NAMALWA (cell line): ENCODE data around the gene AGO1.
"Not testable (repeated sequence)": the region's sequence is repeated elsewhere in the genome, so short reads cannot be mapped to it uniquely, and the experiment has no call there.

Experiments used
- DNase-seq: peaks from one replicate; pipeline ENCODE4 v3.0.0-alpha.2; 2015; ENCODE audit warnings: low spot score

The AGO1 gene

DNA sequence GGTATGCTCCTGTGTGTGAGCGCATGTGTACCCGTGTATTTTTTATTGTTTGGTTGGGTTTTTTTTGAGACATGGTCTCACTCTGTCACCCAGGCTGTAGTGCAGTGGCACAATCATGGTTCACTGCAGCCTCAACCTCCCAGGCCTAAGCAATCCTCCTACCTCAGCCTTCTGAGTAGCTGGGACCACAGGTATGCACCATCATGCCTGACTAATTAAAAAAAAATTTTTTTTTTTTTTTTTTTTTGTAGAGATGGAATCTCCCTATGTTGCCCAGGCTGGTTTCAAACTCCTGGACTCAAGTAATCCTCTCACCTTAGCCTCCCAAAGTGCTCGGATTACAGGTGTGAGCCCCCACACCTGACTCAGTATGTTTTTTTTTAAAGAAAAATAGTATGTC lies 89.6 kb downstream of the AGO1 start:
- not testable (repeated sequence) for DNase-seq

DNA sequence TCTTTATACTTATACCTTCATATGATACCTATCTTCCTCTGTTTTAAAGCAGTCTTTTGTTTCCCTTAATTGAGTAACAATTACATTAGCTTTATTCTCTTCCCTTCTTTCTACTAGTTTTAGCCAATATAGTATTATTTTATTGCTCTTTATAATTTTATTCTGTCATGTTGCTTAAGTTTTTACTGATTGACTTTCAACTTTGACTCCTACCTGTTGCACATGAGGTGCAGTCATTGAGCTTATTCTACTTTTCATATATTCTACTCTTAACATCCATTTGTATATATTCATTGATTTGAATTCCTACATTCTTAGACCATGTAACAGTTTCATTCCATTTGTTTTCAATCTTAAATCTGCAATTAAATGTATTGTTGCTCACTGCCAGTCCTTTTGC lies 97.1 kb downstream of the AGO1 start:
- DNase-seq: no peak
